K562 treated with DMSO at 1 percent for 24 hours (cell line): ENCODE measurements around the gene EMP2. TPM values are rescaled to one million over a fixed set of nuclear protein-coding genes. Genes with fewer than 3 reads are reported as not detected.

Experiments used
- total RNA-seq: library from RNA; unstranded; fragments of 300-600 nt; gene quantifications from 2 replicates; pipeline ENCODE4 v1.2.3, GENCODE V29; 2022; ENCODE audit warnings: low read depth; ENCODE audit not compliant: insufficient read depth

The EMP2 gene
- 3.0 and 3.6 TPM in 2 replicates for total RNA-seq

GRCh38 chr16:10579965-10580882 is at the start of gene EMP2:
Gene EMP2 (minus strand): TSS chr16:10580598. CDS start chr16:10547617, 32,981 bp downstream.

Other genes with a start within 250 kb of the EMP2 start
- 89.3 and 101 TPM in 2 replicates for gene ATF7IP2, start 194.5 kb downstream of the EMP2 start, total RNA-seq
- gene TEKT5, start 114.3 kb upstream of the EMP2 start, total RNA-seq: 0.57 and 1.4 TPM in 2 replicates
- 31.0 and 34.0 TPM in 2 replicates for gene NUBP1, start 163.2 kb upstream of the EMP2 start, total RNA-seq
- gene TVP23A, start 238.2 kb upstream of the EMP2 start, total RNA-seq: 0.12 TPM in 1 of 2 replicates, not detected in the other